Activated CD8-positive, alpha-beta T cell treated with anti-CD3 and anti-CD28 coated beads for 36 hours (primary cell): ENCODE results near the gene BHLHE23. TPM values are rescaled to one million over a fixed set of nuclear protein-coding genes. Genes with fewer than 3 reads are reported as not detected.

Source experiments
- ATAC-seq: fragments of 200-7000 bp; cut with Tn5 transposase; one replicate; pipeline ENCODE4 v1.10.0; 2021; ENCODE audit warnings: mild to moderate bottlenecking, moderate library complexity
- CTCF ChIA-PET: fragments of 350-600 bp; sonication (Branson Sonifier 250); formaldehyde crosslinking; loops from one replicate; lab custom pipeline; 2021; ENCODE audit warnings: antibody characterized with exemption; lab: Charles Lee
- POLR2A ChIA-PET: fragments of 350-600 bp; sonication (Branson Sonifier 250); formaldehyde crosslinking; loops from one replicate; lab custom pipeline; 2021; ENCODE audit warnings: antibody characterized with exemption; lab: Charles Lee
- DNase-seq: peaks from one replicate; pipeline ENCODE4 v3.0.0-alpha.2; 2020
- H3K27ac Mint-ChIP-seq: one replicate; pipeline ENCODE4 v1.8.0; 2021; ENCODE audit warnings: mild to moderate bottlenecking, mixed read lengths
- H3K27me3 Mint-ChIP-seq: one replicate; pipeline ENCODE4 v1.8.0; 2021; ENCODE audit warnings: mixed read lengths
- H3K36me3 Mint-ChIP-seq: one replicate; pipeline ENCODE4 v1.8.0; 2021; ENCODE audit warnings: low read depth, mixed read lengths
- H3K4me1 Mint-ChIP-seq: one replicate; pipeline ENCODE4 v1.8.0; 2021; ENCODE audit warnings: low read depth, mixed read lengths
- H3K4me3 Mint-ChIP-seq: one replicate; pipeline ENCODE4 v1.8.0; 2021; ENCODE audit warnings: mild to moderate bottlenecking, moderate library complexity, mixed read lengths
- H3K9me3 Mint-ChIP-seq: one replicate; pipeline ENCODE4 v1.8.0; 2021; ENCODE audit warnings: mixed read lengths
- intact Hi-C: fragments of 100-400 bp; cut with micrococcal nuclease; formaldehyde crosslinking; loops from one replicate; pipeline ENCODE4 v1.10.0; 2022
- total RNA-seq, 2 experiments: library from RNA; stranded (reverse); gene quantifications; one replicate each; pipeline ENCODE4 v1.2.3, GENCODE V29; 2021
- TF ChIP-seq, protein P1 (sequence below): fragments of 200-600 bp; IDR thresholded peaks from one replicate; pipeline ENCODE4 v1.8.0; 2022; ENCODE audit warnings: antibody characterized with exemption, mild to moderate bottlenecking

Gene BHLHE23
- total RNA-seq, 2 experiments from 2014 or later: not detected

DNA sequence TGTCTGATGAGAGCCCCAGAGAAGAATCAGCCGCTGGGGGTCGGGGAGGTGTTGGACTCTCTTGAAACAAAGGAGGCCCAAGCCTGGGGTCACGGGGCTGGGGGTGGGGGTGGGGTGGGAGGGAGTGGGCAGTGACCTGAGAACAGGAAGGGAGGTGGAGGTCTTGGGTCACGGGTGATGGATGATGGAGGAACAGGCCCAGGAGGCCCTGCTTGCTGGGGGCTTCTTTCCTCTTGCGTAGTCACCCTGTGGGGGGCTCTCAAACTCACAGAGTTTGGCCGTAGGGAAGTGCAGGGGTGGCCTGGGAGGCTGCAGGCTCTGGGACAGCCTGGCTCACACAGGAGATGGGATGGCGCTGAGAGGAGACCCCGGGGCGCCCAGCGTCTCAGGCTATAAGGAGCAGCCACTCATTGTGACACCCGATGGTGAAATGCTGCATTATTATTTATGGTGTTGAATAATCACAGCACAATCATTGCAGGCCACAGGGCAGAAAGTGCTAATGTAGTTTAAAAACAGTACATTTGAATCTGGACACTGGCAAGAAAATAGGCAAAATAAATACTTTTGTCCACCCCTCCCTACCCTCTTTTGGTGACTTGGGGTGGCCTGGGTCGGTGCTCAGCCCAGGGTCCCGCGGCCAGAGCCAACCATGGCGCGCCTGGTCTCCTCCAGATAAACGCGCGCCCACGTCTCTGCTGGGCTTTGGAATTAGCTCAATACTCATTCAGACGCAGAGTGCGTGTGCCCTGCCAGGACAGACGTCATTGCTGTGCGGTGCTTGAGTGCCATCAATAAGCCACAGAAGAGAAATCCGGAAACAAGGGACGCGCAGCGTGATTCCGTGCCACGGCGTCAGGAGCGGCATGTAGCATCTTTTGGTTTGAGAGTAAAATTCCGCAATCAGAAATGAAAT lies 27.3 kb upstream of the BHLHE23 start:
- ATAC-seq: no peak
- TF ChIP-seq, protein P1, sequence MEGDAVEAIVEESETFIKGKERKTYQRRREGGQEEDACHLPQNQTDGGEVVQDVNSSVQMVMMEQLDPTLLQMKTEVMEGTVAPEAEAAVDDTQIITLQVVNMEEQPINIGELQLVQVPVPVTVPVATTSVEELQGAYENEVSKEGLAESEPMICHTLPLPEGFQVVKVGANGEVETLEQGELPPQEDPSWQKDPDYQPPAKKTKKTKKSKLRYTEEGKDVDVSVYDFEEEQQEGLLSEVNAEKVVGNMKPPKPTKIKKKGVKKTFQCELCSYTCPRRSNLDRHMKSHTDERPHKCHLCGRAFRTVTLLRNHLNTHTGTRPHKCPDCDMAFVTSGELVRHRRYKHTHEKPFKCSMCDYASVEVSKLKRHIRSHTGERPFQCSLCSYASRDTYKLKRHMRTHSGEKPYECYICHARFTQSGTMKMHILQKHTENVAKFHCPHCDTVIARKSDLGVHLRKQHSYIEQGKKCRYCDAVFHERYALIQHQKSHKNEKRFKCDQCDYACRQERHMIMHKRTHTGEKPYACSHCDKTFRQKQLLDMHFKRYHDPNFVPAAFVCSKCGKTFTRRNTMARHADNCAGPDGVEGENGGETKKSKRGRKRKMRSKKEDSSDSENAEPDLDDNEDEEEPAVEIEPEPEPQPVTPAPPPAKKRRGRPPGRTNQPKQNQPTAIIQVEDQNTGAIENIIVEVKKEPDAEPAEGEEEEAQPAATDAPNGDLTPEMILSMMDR: no peak
- intact Hi-C loops: no loop called here
- no peaks in the 10 kb centered on the region for H3K9me3 Mint-ChIP-seq
- no peak for DNase-seq
- H3K4me3 Mint-ChIP-seq: no peak overlapping the region
- CTCF ChIA-PET: no interaction called here
- H3K36me3 Mint-ChIP-seq: no peaks in the 10 kb centered on the region
- no peak overlapping the region for H3K27ac Mint-ChIP-seq
- H3K4me1 Mint-ChIP-seq: peaks cover 12% of the 10 kb centered on the region
- POLR2A ChIA-PET: no interaction called here
- H3K27me3 Mint-ChIP-seq: peaks cover 20% of the 10 kb centered on the region

DNA sequence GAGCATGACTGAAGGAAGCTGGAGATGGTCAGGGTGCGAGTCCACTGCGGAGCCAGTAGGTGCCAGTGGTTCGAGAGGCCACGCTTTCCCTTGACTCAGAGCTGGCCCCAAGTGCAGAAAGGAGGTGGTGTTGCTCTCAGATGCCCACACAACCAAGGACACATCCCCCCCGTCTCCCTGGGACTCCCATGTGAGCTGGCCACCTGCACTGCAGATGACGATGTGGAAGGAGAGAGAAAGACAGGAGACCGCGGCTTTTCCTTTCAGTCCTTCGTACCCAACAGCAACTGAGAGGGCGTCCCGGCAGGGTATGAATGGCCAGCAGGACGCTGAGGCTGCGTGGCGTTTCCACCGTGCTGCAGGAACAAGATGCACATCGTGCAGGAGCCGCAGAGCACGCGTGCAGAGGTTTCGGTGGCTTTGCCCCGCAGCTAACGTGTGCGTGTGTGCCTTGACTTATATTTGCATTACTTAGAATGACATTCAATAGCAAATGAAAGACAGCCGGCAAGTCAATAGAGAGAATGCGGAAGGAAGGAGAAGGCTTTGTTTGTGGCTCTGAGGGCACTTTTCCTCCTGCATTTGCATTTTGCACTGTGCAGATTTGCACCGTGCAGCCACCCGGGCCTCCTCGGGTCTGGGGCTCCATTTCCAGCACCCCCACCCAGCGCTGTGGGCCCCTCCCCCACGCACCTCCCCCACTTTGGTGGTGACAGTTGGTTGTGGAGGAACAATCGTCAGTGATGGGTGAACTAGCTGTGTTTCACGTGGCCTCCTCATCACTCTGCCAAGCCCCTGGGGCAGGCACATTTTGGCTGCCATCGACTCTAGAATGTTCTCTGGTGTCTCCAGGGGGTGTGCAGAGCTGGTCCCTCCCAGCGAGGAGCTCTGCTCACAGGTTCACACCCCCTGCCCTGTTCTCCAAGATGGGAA lies 26.4 kb upstream of the BHLHE23 start:
- DNase-seq: peak; percentile 36
- POLR2A ChIA-PET: no interaction called here
- peak; percentile 48 for ATAC-seq
- intact Hi-C loops: no loop called here
- Mint-ChIP-seq H3K9me3 (no peaks in the 10 kb centered on the region), H3K36me3 (no peaks in the 10 kb centered on the region), H3K27me3 (peaks cover 20% of the 10 kb centered on the region), H3K27ac (no peak overlapping the region), H3K4me3 (peak overlapping the region; percentile 44), H3K4me1 (peaks cover 13% of the 10 kb centered on the region)
- TF ChIP-seq, protein P1: no peak
- CTCF ChIA-PET: interaction anchor here (0.8 to 1.1 kb wide), 2 partner anchors 11 to 24 kb away, joined by 3 read pairs; no protein-coding TSS in a partner anchor

DNA sequence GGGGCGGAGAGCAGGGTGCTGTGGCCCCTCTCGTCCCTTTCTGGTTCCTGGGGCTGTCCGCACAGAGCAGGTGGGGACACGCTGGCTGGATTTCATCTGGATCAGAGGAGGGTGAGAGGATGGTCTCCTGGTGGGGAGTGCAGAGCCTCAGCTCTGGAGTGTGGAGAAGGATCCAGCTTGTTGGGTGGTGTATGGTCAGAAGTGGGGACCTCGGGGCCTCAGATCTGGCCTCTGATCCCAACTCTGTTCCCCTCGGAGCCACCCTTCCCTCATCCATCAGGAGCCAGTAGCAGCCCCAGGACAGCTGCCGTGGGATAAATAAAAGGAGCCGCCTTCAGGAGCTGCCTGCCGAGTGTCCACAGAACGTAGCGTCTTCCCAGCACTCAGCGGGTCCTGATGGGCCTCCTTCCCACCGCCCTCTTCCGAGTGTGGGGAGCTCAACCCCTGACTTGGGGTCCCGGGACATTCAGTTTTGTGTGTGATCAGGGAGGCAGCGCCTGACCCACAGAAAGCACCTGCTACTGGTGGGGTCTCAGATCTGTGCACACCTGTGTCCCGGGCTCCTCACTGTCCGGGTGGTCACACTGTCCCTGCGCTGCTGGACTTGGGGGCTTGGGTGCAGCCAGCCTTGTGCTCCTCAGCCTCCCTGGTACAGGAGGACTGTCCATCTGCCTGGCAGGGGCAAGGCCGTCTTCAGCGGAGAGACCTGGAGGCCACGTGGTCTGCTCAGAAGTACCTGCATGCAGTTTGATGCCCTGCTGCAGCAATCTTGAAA lies 25.4 kb upstream of the BHLHE23 start:
- POLR2A ChIA-PET: no interaction called here
- H3K4me3 Mint-ChIP-seq: no peak overlapping the region
- ATAC-seq: no peak
- intact Hi-C loops: no loop called here
- no peaks in the 10 kb centered on the region for H3K9me3 Mint-ChIP-seq
- no peak for DNase-seq
- H3K36me3 Mint-ChIP-seq: no peaks in the 10 kb centered on the region
- CTCF ChIA-PET: interaction anchor here (0.8 to 1.1 kb wide), 2 partner anchors 12 to 23 kb away, joined by 3 read pairs; no protein-coding TSS in a partner anchor
- no peak overlapping the region for H3K27ac Mint-ChIP-seq
- peaks cover 20% of the 10 kb centered on the region for H3K4me1 Mint-ChIP-seq
- peaks cover 22% of the 10 kb centered on the region for H3K27me3 Mint-ChIP-seq
- TF ChIP-seq, protein P1: no peak

DNA sequence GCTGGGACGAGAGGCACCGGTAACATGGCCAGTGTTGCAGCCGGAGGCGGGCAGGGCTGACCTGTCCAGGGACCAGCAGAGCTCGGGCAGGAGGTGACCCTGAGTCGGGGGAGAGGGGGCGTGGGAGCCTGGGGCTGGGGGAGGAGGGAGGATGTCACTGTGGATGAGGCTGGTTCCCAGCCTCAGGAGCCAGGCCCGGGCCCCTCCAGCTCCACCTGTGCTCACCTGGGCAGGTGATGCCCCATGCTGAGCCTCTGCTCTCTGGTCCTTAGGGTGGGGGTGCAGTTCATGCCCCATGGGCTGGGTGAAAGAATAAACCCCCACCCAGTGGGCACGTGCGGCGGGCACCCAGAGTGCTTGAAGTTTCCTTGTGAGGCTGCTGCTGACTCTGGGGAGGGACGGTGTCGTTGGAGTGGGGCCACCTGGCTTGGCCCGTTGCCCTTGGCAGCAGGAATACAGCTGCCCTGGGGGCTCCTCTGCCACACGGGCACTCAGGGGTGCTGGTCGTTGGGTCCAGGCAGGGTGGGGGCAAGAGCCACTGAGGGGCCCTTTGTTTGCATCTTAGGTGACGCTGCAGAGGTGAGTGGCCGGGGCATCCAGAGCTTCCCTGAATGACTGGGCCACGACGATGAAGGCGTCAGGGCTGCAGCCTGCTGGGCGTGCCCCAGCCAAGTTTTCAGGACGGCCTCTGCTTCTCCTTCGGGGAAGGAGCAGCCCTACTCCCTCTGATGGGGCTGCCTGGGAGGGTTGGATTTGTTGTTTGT lies 24.7 kb upstream of the BHLHE23 start:
- ChIA-PET CTCF (interaction anchor here (1.1 kb wide), 1 partner anchor 22 kb away, joined by 3 read pairs; no protein-coding TSS in a partner anchor), POLR2A (no interaction called here)
- TF ChIP-seq, protein P1: no peak
- DNase-seq (no peak), ATAC-seq (no peak)
- Mint-ChIP-seq H3K4me1 (peaks cover 21% of the 10 kb centered on the region), H3K9me3 (no peaks in the 10 kb centered on the region), H3K27me3 (peaks cover 18% of the 10 kb centered on the region), H3K27ac (no peak overlapping the region), H3K36me3 (no peaks in the 10 kb centered on the region), H3K4me3 (no peak overlapping the region)
- intact Hi-C loops: no loop called here
